BJ (cell line): Measurements from ENCODE around the gene CDCA4. TPM values are rescaled to one million over a fixed set of nuclear protein-coding genes. Genes with fewer than 3 reads are reported as not detected.

Experiments used
- CTCF ChIA-PET: fragments of 350-600 bp; formaldehyde crosslinking; extraction: SDS; loops from one replicate; lab custom pipeline; 2021; ENCODE audit warnings: antibody characterized with exemption, inconsistent platforms; lab: Yijun Ruan, JAX
- POLR2A ChIA-PET: fragments of 300-600 bp; sonication (Branson Sonifier 250); formaldehyde crosslinking; extraction: SDS; loops from one replicate; lab custom pipeline; 2021; ENCODE audit warnings: antibody characterized with exemption; lab: Charles Lee
- DNase-seq: peaks from one replicate; pipeline ENCODE4 v3.0.0-alpha.2; 2011; ENCODE audit warnings: low read depth
- H3K27me3 ChIP-seq: 2 replicates; pipeline ENCODE4 v1.6.0; 2011; ENCODE audit warnings: low read length; ENCODE audit not compliant: control insufficient read depth, insufficient read depth
- H3K36me3 ChIP-seq: 2 replicates; pipeline ENCODE4 v1.5.1; 2011; ENCODE audit warnings: low read length; ENCODE audit not compliant: control insufficient read depth, insufficient read depth
- H3K4me3 ChIP-seq: 2 replicates; pipeline ENCODE4 v1.5.1; 2011; ENCODE audit warnings: low read depth, mild to moderate bottlenecking, control low read depth, low read length
- CTCF ChIP-seq: IDR thresholded peaks from 2 replicates; pipeline ENCODE4 v1.5.1; 2011; ENCODE audit warnings: low read depth, mild to moderate bottlenecking, control low read depth, inconsistent platforms, low read length, moderate library complexity; ENCODE audit not compliant: insufficient read depth
- polyA minus RNA-seq: library from RNA; depleted of rRNA, polyadenylated mRNA; stranded (reverse); fragments of >200 nt; gene quantifications from 2 replicates; pipeline ENCODE4 v1.2.3, GENCODE V29; 2011; rRNA and poly(A)+ RNA removed
- polyA plus RNA-seq: library from polyadenylated mRNA; depleted of rRNA; stranded (reverse); fragments of >200 nt; gene quantifications from 2 replicates; pipeline ENCODE4 v1.2.3, GENCODE V29; 2011; rRNA removed

Gene CDCA4
- polyA plus RNA-seq, result 13.3 and 16.6 TPM in 2 replicates
- polyA minus RNA-seq, result 8.7 and 10.7 TPM in 2 replicates

- Histone ChIP-seq H3K36me3 (no peaks in the 10 kb centered on the region), H3K4me3 (peak within 1 kb of the TSS; percentile 68), H3K27me3 (no peaks in the 10 kb centered on the region)
- TF ChIP-seq CTCF, result no peak
- ChIA-PET POLR2A (interaction anchor here (0.6 to 0.9 kb wide), 2 partner anchors 48 to 331 kb away, joined by 3 to 4 read pairs; no protein-coding TSS in a partner anchor), CTCF (interaction anchor here (1.0 to 1.5 kb wide), 3 partner anchors 12 to 46 kb away, joined by 3 to 6 read pairs (median 4); no protein-coding TSS in a partner anchor)
- DNase-seq, result peak; percentile 49
Observed at GRCh38 chr14:105020815-105021655, at the start of gene CDCA4. Gene CDCA4, minus strand, starts transcription at chr14:105021083. Its CDS starts 9,154 bp downstream, at chr14:105011929.

GRCh38 chr14:105069871-105070759 lies 49.2 kb upstream of the CDCA4 start:
- TF ChIP-seq CTCF, result no peak
- no peak overlapping the region for H3K4me3 ChIP-seq
- H3K36me3 ChIP-seq, result no peaks in the 10 kb centered on the region
- ChIA-PET POLR2A (no interaction called here), CTCF (interaction anchor here (1.6 kb wide), 1 partner anchor 20 kb away, joined by 6 read pairs; no protein-coding TSS in a partner anchor)
- H3K27me3 ChIP-seq, result peaks cover 2% of the 10 kb centered on the region
- no peak for DNase-seq

- no peak overlapping the region for H3K4me3 ChIP-seq
- DNase-seq, result no peak
- peaks cover 2% of the 10 kb centered on the region for H3K27me3 ChIP-seq
- CTCF ChIA-PET, result no interaction called here
- POLR2A ChIA-PET, result no interaction called here
- no peaks in the 10 kb centered on the region for H3K36me3 ChIP-seq
- no peak for TF ChIP-seq CTCF
Observed at GRCh38 chr14:105069522-105069870, 48.6 kb upstream of the CDCA4 start.

- ChIA-PET POLR2A (no interaction called here), CTCF (no interaction called here)
- Histone ChIP-seq H3K36me3 (no peaks in the 10 kb centered on the region), H3K27me3 (peaks cover 2% of the 10 kb centered on the region), H3K4me3 (no peak overlapping the region)
- DNase-seq, result no peak
- no peak for TF ChIP-seq CTCF
Observed at GRCh38 chr14:105068818-105069217, 47.9 kb upstream of the CDCA4 start.

- no peak overlapping the region for H3K4me3 ChIP-seq
- TF ChIP-seq CTCF, result no peak
- DNase-seq, result no peak
- POLR2A ChIA-PET, result no interaction called here
- H3K36me3 ChIP-seq, result no peaks in the 10 kb centered on the region
- CTCF ChIA-PET, result interaction anchor here (0.9 to 2.1 kb wide), 3 partner anchors 22 to 93 kb away, joined by 3 to 5 read pairs (median 5); no protein-coding TSS in a partner anchor
- no peaks in the 10 kb centered on the region; the same call in 1 of the 2 replicates for H3K27me3 ChIP-seq
Observed at GRCh38 chr14:105067969-105068301, 47.1 kb upstream of the CDCA4 start.
